Loucy (cell line): Measurements from ENCODE around the gene TUT1.
"Not testable (repeated sequence)": the region's sequence is repeated elsewhere in the genome, so short reads cannot be mapped to it uniquely, and the experiment has no call there.

ENCODE experiments used
- EZH2phosphoT487 ChIP-seq: fragments of 200-600 bp; IDR thresholded peaks from 2 replicates; pipeline ENCODE4 v1.6.1; 2018; ENCODE audit warnings: antibody characterized with exemption, mild to moderate bottlenecking, moderate library complexity, borderline replicate concordance
- TF ChIP-seq, protein P1 (sequence below): fragments of 200-600 bp; sonication (generic); conservative IDR thresholded peaks from 2 replicates; pipeline ENCODE4 v1.5.1; 2014; ENCODE audit warnings: mild to moderate bottlenecking, antibody characterized with exemption, low read length

DNA sequence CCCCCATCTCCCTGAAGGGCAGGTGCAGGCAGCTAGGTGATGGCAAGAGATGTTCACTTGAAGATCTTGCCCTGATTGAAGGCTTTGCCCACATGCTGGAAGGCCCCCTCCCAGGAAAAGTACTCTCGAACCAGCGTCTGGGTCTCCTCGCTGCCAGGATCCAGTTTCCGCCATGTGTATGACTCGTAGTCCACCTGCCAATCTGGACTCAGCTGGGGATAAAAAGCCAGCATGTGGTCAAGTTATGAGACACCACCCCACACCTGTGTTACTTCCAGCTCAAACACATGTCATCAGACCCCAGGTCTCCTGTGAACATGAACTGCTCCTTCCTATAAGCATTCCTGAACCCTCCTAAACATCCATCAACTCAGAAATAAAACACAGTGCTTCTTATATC lies 31.7 kb downstream of the TUT1 start:
- TF ChIP-seq, protein P1, sequence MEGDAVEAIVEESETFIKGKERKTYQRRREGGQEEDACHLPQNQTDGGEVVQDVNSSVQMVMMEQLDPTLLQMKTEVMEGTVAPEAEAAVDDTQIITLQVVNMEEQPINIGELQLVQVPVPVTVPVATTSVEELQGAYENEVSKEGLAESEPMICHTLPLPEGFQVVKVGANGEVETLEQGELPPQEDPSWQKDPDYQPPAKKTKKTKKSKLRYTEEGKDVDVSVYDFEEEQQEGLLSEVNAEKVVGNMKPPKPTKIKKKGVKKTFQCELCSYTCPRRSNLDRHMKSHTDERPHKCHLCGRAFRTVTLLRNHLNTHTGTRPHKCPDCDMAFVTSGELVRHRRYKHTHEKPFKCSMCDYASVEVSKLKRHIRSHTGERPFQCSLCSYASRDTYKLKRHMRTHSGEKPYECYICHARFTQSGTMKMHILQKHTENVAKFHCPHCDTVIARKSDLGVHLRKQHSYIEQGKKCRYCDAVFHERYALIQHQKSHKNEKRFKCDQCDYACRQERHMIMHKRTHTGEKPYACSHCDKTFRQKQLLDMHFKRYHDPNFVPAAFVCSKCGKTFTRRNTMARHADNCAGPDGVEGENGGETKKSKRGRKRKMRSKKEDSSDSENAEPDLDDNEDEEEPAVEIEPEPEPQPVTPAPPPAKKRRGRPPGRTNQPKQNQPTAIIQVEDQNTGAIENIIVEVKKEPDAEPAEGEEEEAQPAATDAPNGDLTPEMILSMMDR = not testable (repeated sequence)
- not testable (repeated sequence) for TF ChIP-seq EZH2phosphoT487
